Measurements from ENCODE around the gene PIP4K2A. TPM values are rescaled to one million over a fixed set of nuclear protein-coding genes. Genes with fewer than 3 reads are reported as not detected.
"Not testable (repeated sequence)": the region's sequence is repeated elsewhere in the genome, so short reads cannot be mapped to it uniquely, and the experiment has no call there.

Gene PIP4K2A
- total RNA-seq, 3 donors from 2014 or later, result 15.1 to 36.6 (median 33.1) TPM

GRCh38 chr10:22720667-22721066, 6.3 kb upstream of the PIP4K2A start:
- intact Hi-C loops (cut with DNase I; ENCODE audit: low total_unique reads), result no loop called here
- DNase-seq (ENCODE audit: low spot score in 2 of 2), result no peak
- H3K4me1 ChIP-seq, result no peaks in the 10 kb centered on the region
- no peaks in the 10 kb centered on the region for H3K9me3 ChIP-seq
- H3K36me3 ChIP-seq, result no peaks in the 10 kb centered on the region
- H3K27ac ChIP-seq, result no peak overlapping the region
- TF ChIP-seq POLR2A (IDR thresholded peaks at IDR 0.05) (no peak), POLR2AphosphoS5 (IDR thresholded peaks at IDR 0.05) (no peak), CTCF (IDR thresholded peaks at IDR 0.05) (no peak)
- no peaks in the 10 kb centered on the region for H3K27me3 ChIP-seq
- no peak overlapping the region for H3K4me3 ChIP-seq

- no peak overlapping the region for H3K4me3 ChIP-seq
- no peak overlapping the region for H3K27ac ChIP-seq
- H3K9me3 ChIP-seq, result no peaks in the 10 kb centered on the region
- H3K27me3 ChIP-seq, result no peaks in the 10 kb centered on the region
- no peaks in the 10 kb centered on the region for H3K36me3 ChIP-seq
- TF ChIP-seq POLR2A (IDR thresholded peaks at IDR 0.05), result no peak
- no peak for TF ChIP-seq POLR2AphosphoS5 (IDR thresholded peaks at IDR 0.05)
- no peak for TF ChIP-seq CTCF (IDR thresholded peaks at IDR 0.05)
- intact Hi-C loops (cut with DNase I; ENCODE audit: low total_unique reads), result no loop called here
- peaks cover 0 to 4% of the 10 kb centered on the region in 2 donors for H3K4me1 ChIP-seq
- DNase-seq (ENCODE audit: low spot score in 2 of 2), result no peak
These were observed 5.1 kb upstream of the PIP4K2A start for GRCh38 chr10:22719406-22720042.

DNA sequence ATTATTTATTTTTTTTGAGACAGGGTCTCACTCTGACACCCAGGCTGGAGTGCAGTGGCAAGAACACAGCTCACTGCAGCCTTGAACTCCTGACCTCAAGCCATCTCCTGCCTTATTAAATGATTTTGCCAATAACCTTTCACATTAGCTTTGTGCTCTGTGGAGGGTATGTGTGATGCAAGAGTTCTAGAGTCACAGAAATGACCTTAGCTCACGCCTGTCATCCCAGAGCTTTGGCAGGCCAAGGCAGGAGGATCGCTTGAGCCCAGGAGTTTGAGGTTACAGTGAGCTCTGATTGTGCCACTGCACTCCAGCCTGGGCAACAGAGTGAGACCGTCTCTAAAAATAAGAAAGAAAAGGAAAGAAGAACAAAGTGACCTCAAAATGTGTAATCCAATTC, 4.3 kb upstream of the PIP4K2A start:
- H3K27ac ChIP-seq; H3K4me3 ChIP-seq; H3K36me3 ChIP-seq; H3K9me3 ChIP-seq; intact Hi-C loops (cut with DNase I; ENCODE audit: low total_unique reads); DNase-seq (ENCODE audit: low spot score in 2 of 2); H3K4me1 ChIP-seq; H3K27me3 ChIP-seq: not testable (repeated sequence)

GRCh38 chr10:22717728-22718127, 3.4 kb upstream of the PIP4K2A start:
- Histone ChIP-seq H3K36me3 (no peaks in the 10 kb centered on the region), H3K4me3 (no peak overlapping the region), H3K27ac (no peak overlapping the region), H3K27me3 (no peaks in the 10 kb centered on the region), H3K9me3 (no peaks in the 10 kb centered on the region), H3K4me1 (peaks cover 0 to 4% of the 10 kb centered on the region in 2 donors)
- TF ChIP-seq POLR2A (IDR thresholded peaks at IDR 0.05) (no peak), POLR2AphosphoS5 (IDR thresholded peaks at IDR 0.05) (no peak), CTCF (IDR thresholded peaks at IDR 0.05) (no peak)
- intact Hi-C loops (cut with DNase I; ENCODE audit: low total_unique reads), result no loop called here
- no peak for DNase-seq (ENCODE audit: low spot score in 2 of 2)

- Histone ChIP-seq H3K4me3 (no peak overlapping the region), H3K27ac (no peak overlapping the region), H3K27me3 (no peaks in the 10 kb centered on the region), H3K9me3 (no peaks in the 10 kb centered on the region), H3K36me3 (no peaks in the 10 kb centered on the region), H3K4me1 (peaks cover 0 to 4% of the 10 kb centered on the region in 2 donors)
- no peak for DNase-seq (ENCODE audit: low spot score in 2 of 2)
- TF ChIP-seq POLR2A (IDR thresholded peaks at IDR 0.05), result no peak
- TF ChIP-seq POLR2AphosphoS5 (IDR thresholded peaks at IDR 0.05), result no peak
- no peak for TF ChIP-seq CTCF (IDR thresholded peaks at IDR 0.05)
- intact Hi-C loops (cut with DNase I; ENCODE audit: low total_unique reads), result no loop called here
These were observed 2.6 kb upstream of the PIP4K2A start for GRCh38 chr10:22716943-22717342.

DNA sequence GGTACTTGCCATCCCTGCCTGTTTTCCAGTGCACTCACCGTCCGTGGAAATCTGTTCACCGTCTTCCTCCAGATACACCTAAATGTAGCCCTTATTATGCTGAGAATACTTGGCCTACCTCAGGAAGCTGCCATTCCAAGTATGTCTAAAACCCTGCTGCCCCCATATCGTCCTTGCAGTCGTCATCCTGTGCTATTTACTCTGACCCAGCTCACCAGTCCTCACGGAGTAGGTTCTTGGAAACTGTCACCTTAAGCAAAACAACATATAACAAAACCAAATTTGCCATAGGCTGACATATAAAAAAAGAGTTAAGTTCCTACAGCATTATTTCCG, 880 bp upstream of the PIP4K2A start:
- Histone ChIP-seq H3K4me3 (peak overlapping the region in 2 of 3 donors; percentile 75 to 93), H3K9me3 (no peaks in the 10 kb centered on the region), H3K27ac (peak overlapping the region in 1 of 2 donors; percentile 45), H3K36me3 (no peaks in the 10 kb centered on the region), H3K4me1 (peaks cover 0 to 4% of the 10 kb centered on the region in 2 donors), H3K27me3 (no peaks in the 10 kb centered on the region)
- DNase-seq (ENCODE audit: low spot score in 2 of 2), result no peak
- TF ChIP-seq POLR2AphosphoS5 (IDR thresholded peaks at IDR 0.05), result no peak
- no peak for TF ChIP-seq CTCF (IDR thresholded peaks at IDR 0.05)
- TF ChIP-seq POLR2A (IDR thresholded peaks at IDR 0.05), result no peak
- intact Hi-C loops (cut with DNase I; ENCODE audit: low total_unique reads), result no loop called here

Data from breast epithelium (tissue), 4 donors.